Neutrophil (primary cell): ENCODE data around the gene DPP7.

Experiments used
- H3K27ac ChIP-seq: fragments of 200-600 bp; sonication (generic); 2 replicates; pipeline ENCODE4 v1.5.1; 2016; ENCODE audit warnings: mild to moderate bottlenecking, moderate library complexity
- H3K27me3 ChIP-seq: fragments of 200-600 bp; sonication (generic); 2 replicates; pipeline ENCODE4 v1.6.0; 2016; ENCODE audit warnings: mild to moderate bottlenecking
- H3K36me3 ChIP-seq: fragments of 200-600 bp; sonication (generic); 2 replicates; pipeline ENCODE4 v1.5.1; 2017
- H3K4me1 ChIP-seq, 2 experiments: fragments of 200-600 bp in 1 of 2; sonication (generic) in 1 of 2; 1 replicate in 1 of 2; 2 replicates in 1 of 2; pipeline versions ENCODE4 v1.5.1 to v1.6.1; 2013 to 2016; ENCODE audit warnings: low read depth in 1 of 2, low read length in 1 of 2, mild to moderate bottlenecking in 1 of 2, moderate library complexity in 1 of 2; ENCODE audit not compliant: control insufficient read depth in 1 of 2, insufficient read depth in 1 of 2
- H3K4me3 ChIP-seq, 2 experiments: fragments of 200-600 bp in 1 of 2; sonication (generic) in 1 of 2; 1 replicate in 1 of 2; 2 replicates in 1 of 2; pipeline ENCODE4 v1.5.1; 2013 to 2016; ENCODE audit warnings: low read depth in 1 of 2, low read length in 1 of 2, mild to moderate bottlenecking in 1 of 2, moderate library complexity in 1 of 2
- H3K9me3 ChIP-seq: fragments of 200-600 bp; sonication (generic); 2 replicates; pipeline ENCODE4 v1.5.1; 2016
- TF ChIP-seq, protein P1 (sequence below): fragments of 200-600 bp; sonication (generic); IDR thresholded peaks from 2 replicates; pipeline ENCODE4 v1.5.1; 2016; ENCODE audit warnings: antibody characterized with exemption

The DPP7 gene

DNA sequence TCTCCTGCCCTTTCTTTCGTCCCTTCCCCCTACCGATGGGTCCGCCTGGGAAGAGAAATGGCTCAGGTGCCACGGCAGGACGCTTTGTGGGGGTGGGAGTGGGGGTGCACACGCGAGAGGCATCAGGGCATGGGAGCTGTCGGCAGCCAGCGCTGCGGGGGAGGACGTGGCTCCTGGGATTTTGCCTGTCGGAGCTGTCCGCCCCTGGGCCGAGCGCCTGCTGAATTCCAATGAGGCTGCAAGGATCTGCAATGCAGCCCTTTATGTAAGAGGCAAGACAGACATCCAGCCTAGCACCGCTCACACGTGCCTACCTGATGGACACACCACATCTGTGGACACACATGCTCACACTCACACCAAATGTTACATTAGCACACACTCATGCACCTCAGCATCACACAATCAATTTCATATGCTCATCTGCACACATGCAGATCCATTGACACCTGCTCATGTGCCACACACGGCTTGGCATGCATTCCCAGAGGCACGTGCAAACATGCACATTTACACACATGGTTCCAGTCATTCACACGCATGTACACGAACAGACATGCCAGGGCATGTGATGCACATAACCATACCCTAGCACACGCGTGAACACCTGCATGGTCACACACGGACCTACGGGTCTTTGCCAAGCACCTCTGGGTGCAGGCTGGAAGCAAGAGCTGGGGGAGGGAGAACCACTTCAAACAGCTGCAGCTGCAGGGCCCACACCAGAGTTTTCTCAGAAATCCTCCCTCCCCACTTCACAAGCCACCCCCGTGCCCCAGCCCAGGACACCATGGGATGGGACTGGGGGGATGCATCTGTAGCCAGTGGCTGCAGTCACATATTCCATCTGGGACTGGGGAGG lies 25.8 kb upstream of the DPP7 start:
- TF ChIP-seq, protein P1, sequence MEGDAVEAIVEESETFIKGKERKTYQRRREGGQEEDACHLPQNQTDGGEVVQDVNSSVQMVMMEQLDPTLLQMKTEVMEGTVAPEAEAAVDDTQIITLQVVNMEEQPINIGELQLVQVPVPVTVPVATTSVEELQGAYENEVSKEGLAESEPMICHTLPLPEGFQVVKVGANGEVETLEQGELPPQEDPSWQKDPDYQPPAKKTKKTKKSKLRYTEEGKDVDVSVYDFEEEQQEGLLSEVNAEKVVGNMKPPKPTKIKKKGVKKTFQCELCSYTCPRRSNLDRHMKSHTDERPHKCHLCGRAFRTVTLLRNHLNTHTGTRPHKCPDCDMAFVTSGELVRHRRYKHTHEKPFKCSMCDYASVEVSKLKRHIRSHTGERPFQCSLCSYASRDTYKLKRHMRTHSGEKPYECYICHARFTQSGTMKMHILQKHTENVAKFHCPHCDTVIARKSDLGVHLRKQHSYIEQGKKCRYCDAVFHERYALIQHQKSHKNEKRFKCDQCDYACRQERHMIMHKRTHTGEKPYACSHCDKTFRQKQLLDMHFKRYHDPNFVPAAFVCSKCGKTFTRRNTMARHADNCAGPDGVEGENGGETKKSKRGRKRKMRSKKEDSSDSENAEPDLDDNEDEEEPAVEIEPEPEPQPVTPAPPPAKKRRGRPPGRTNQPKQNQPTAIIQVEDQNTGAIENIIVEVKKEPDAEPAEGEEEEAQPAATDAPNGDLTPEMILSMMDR, result no peak
- Histone ChIP-seq H3K4me1 (no peaks in the 10 kb centered on the region), H3K27me3 (peaks cover 89% of the 10 kb centered on the region), H3K27ac (no peak overlapping the region), H3K36me3 (no peaks in the 10 kb centered on the region), H3K9me3 (no peaks in the 10 kb centered on the region), H3K4me3 (no peak overlapping the region)

DNA sequence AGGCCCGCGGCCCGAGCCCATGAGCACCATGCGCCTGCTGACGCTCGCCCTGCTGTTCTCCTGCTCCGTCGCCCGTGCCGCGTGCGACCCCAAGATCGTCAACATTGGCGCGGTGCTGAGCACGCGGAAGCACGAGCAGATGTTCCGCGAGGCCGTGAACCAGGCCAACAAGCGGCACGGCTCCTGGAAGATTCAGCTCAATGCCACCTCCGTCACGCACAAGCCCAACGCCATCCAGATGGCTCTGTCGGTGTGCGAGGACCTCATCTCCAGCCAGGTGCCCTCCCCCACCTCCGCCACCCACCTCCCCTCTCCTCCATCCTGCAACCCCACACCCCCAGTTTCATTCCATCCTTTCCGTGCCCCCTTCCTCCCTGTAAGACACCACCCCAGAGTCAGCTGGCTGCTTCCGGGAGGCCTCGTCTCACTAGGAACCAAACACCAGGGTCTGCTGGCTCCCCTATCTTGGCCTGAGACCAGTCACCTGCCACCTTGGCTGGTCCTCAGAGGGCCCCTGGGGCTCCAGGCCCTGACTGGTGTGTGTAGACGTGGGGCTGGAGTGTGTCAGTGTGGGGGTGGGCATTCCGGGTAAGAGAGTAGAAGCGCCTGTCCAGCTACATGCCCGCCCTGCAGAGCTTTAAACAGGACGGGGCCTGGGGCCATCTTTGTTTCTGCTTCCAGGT lies 25.1 kb upstream of the DPP7 start:
- Histone ChIP-seq H3K9me3 (no peaks in the 10 kb centered on the region), H3K4me1 (no peaks in the 10 kb centered on the region), H3K36me3 (no peaks in the 10 kb centered on the region), H3K27me3 (peaks cover 97% of the 10 kb centered on the region), H3K27ac (no peak overlapping the region), H3K4me3 (no peak overlapping the region)
- TF ChIP-seq, protein P1, result no peak

DNA sequence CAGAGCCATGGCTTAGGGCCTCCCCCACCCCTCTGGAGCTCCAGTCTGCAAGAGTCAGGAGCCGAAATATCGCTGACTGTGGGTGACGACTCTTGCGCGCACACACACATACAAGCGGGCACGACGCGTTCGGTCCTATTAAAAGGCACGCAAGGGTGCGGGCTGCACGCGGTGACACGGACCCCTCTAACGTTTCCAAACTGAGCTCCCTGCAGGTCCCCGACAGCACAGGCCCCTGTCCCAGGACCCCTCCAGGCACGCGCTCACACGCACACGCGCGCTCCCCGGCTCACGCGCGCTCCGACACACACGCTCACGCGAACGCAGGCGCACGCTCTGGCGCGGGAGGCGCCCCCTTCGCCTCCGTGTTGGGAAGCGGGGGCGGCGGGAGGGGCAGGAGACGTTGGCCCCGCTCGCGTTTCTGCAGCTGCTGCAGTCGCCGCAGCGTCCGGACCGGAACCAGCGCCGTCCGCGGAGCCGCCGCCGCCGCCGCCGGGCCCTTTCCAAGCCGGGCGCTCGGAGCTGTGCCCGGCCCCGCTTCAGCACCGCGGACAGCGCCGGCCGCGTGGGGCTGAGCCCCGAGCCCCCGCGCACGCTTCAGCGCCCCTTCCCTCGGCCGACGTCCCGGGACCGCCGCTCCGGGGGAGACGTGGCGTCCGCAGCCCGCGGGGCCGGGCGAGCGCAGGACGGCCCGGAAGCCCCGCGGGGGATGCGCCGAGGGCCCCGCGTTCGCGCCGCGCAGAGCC lies 24.4 kb upstream of the DPP7 start, which contains the start of gene GRIN1:
Gene GRIN1, plus strand, starts transcription at position 433 of the 746 bp plus-strand sequence. CDS start 333 bp downstream, outside the sequence.
- Histone ChIP-seq H3K27ac (no peak within 1 kb of the TSS), H3K27me3 (peaks cover 100% of the 10 kb centered on the region), H3K9me3 (no peaks in the 10 kb centered on the region), H3K4me1 (no peaks in the 10 kb centered on the region), H3K36me3 (no peaks in the 10 kb centered on the region), H3K4me3 (no peak within 1 kb of the TSS)
- TF ChIP-seq, protein P1, result no peak

DNA sequence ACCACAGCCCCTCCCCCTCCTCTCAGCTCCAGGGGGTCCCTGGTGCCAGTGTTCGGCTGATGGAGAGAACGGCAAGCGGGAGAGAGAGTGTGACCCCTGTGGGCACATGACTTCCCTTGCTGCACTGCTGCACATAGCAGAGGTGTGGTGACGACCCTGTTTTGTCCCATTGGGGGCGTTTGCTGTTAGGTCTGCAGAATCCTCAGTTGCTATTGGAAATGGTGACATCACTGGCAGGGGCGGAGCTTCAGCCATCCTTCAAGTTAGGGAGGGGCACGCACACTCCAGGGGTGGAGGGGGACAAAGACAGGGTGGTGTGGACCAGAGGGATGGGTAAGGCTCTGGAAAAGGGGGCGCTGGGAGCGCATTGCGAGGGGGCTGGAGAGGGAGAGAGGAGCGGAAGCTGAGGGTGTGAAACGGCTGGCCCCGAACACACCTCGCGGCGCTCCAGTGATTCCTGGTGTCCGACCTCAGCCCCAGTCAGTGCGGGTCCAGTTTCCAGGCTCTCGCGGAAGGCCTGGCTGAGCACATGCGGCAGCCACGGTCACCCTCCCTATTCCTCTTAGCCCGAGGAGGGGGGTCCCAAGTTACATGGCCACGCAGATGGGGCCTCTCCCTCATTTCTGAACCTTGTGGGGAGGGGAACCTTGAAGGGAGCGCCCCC lies 23.7 kb upstream of the DPP7 start:
- no peak overlapping the region for H3K4me3 ChIP-seq
- H3K27me3 ChIP-seq, result peaks cover 100% of the 10 kb centered on the region

More for the DNA sequence above, 23.7 kb upstream of the DPP7 start:
- no peaks in the 10 kb centered on the region for H3K9me3 ChIP-seq
- H3K36me3 ChIP-seq, result no peaks in the 10 kb centered on the region
- no peak overlapping the region for H3K27ac ChIP-seq
- TF ChIP-seq, protein P1, result no peak
- no peaks in the 10 kb centered on the region for H3K4me1 ChIP-seq
